Colonic mucosa (tissue), 4 donors: ENCODE data around the gene ADGRB3. TPM values are rescaled to one million over a fixed set of nuclear protein-coding genes. Genes with fewer than 3 reads are reported as not detected.
"Not testable (repeated sequence)": the region's sequence is repeated elsewhere in the genome, so short reads cannot be mapped to it uniquely, and the experiment has no call there.

Source experiments
- DNase-seq: peaks from one replicate; pipeline ENCODE4 v3.0.0-alpha.2; 2020
- H3K27ac ChIP-seq: fragments of 200-600 bp; one replicate; pipeline ENCODE4 v1.8.0; 2021
- H3K27me3 ChIP-seq: fragments of 200-600 bp; one replicate; pipeline ENCODE4 v1.8.0; 2021
- H3K36me3 ChIP-seq: fragments of 200-600 bp; one replicate; pipeline ENCODE4 v1.8.0; 2021
- H3K4me1 ChIP-seq: fragments of 200-600 bp; one replicate; pipeline ENCODE4 v1.8.0; 2021; ENCODE audit warnings: mild to moderate bottlenecking
- H3K4me3 ChIP-seq: fragments of 200-600 bp; one replicate; pipeline ENCODE4 v1.8.0; 2021
- H3K9ac ChIP-seq, 2 donors: one replicate each; pipeline ENCODE4 v1.7.0; 2013; ENCODE audit warnings: control low read depth in 2 of 2, low read depth in 2 of 2, low read length in 2 of 2
- H3K9me3 ChIP-seq: fragments of 200-600 bp; one replicate; pipeline ENCODE4 v1.8.0; 2021
- intact Hi-C: fragments of 100-400 bp; cut with DNase I; formaldehyde crosslinking; loops from one replicate; pipeline ENCODE4 v1.14.1; 2022
- total RNA-seq, 2 donors: library from RNA; stranded (reverse); fragmentation: NEBNext Ultra II Directional in 1 of 2; extraction: Animal tissue kit (Norgen Biotek cat#: 25700) in 1 of 2; gene quantifications; one replicate each; pipeline ENCODE4 v1.2.1, GENCODE V29; 2021
- TF ChIP-seq, protein P1 (sequence below): fragments of 200-600 bp; IDR thresholded peaks from one replicate; pipeline ENCODE4 v1.8.0; 2022; ENCODE audit warnings: antibody characterized with exemption, mild to moderate bottlenecking
- donor health status: healthy.
- donor health status: DM: no; HTN: no; CAD: no.
- donor health status: DM: no; HTN: no; CAD: no.

The ADGRB3 gene
- total RNA-seq, 2 donors from 2014 or later = 0.42 to 0.98 TPM

DNA sequence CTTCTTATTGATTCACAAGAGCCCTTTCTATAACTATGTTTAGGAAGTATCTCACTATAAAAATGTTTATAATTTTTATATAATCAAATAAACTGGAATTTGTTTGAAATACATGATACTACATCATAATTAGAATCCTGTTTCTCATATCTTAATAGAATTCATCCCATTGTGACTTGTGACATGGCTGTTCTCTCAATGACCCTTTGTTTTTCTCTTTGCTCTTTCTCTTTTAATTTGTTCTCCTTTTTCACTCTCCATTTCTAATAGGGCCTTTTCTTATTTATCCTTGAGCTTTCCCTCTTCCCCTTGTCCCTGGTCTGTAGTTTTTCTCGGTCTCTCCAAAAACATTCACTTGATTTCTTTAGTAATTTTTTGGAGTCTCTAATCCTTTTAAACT is 111.3 kb downstream of the ADGRB3 start:
- no peaks in the 10 kb centered on the region for H3K27me3 ChIP-seq
- TF ChIP-seq, protein P1, sequence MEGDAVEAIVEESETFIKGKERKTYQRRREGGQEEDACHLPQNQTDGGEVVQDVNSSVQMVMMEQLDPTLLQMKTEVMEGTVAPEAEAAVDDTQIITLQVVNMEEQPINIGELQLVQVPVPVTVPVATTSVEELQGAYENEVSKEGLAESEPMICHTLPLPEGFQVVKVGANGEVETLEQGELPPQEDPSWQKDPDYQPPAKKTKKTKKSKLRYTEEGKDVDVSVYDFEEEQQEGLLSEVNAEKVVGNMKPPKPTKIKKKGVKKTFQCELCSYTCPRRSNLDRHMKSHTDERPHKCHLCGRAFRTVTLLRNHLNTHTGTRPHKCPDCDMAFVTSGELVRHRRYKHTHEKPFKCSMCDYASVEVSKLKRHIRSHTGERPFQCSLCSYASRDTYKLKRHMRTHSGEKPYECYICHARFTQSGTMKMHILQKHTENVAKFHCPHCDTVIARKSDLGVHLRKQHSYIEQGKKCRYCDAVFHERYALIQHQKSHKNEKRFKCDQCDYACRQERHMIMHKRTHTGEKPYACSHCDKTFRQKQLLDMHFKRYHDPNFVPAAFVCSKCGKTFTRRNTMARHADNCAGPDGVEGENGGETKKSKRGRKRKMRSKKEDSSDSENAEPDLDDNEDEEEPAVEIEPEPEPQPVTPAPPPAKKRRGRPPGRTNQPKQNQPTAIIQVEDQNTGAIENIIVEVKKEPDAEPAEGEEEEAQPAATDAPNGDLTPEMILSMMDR = no peak
- no peaks in the 10 kb centered on the region for H3K9me3 ChIP-seq
- H3K36me3 ChIP-seq = no peaks in the 10 kb centered on the region
- no peaks in the 10 kb centered on the region for H3K4me1 ChIP-seq
- no peak overlapping the region for H3K27ac ChIP-seq
- intact Hi-C loops = no loop called here
- no peak for DNase-seq
- no peak overlapping the region for H3K9ac ChIP-seq
- H3K4me3 ChIP-seq = no peak overlapping the region

DNA sequence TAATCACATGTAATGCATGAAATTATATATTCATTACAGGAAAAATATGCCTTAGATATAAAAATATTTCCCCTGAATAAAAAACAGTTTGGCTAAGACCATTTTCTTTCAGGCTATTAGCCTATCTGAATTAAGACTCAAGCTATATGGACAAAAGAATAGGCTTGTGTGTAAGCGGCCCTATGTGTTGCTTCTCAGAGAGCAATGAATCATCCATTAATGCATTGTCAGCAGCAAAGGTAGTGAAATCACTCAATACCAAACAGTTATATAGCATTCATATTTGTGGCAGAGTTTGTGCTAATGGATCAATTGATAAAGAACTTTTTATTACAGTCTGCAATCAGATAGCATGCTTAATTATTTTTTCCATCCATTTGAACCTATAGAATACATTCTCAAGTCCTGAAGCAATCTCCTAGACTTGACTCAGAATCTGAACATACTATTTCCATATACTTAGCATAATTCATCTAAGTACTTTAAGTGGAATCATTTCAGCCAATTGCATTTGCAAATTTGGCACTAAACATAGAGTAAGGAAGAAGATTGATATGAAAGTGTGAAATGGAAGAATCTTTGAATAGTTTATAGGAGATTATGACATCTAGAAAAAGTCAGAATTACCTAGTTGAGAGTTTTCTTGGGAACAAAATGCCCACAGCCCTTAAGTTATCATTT is 112.2 kb downstream of the ADGRB3 start:
- TF ChIP-seq, protein P1 = no peak
- Histone ChIP-seq H3K27me3 (no peaks in the 10 kb centered on the region), H3K4me3 (no peak overlapping the region), H3K9me3 (no peaks in the 10 kb centered on the region), H3K9ac (no peak overlapping the region), H3K27ac (no peak overlapping the region), H3K36me3 (no peaks in the 10 kb centered on the region), H3K4me1 (no peaks in the 10 kb centered on the region)
- no peak for DNase-seq
- intact Hi-C loops = no loop called here

DNA sequence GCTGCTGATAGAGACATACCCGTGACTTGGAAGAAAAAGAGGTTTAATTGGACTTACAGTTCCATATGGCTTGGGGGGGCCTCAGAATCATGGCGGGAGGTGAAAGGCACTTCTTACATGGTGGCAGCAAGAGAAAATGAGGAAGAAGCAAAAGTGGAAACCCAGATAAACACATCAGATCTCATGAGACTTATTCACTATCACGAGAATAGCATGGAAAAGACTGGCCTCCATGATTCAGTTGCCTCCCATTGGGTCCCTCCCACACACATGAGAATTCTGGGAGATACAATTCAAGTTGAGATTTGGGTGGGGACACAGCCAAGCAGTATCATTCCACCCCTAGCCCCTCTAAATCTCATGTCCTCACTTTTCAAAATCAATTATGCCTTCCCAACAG is 112.8 kb downstream of the ADGRB3 start:
- H3K9ac ChIP-seq, intact Hi-C loops: not testable (repeated sequence)

DNA sequence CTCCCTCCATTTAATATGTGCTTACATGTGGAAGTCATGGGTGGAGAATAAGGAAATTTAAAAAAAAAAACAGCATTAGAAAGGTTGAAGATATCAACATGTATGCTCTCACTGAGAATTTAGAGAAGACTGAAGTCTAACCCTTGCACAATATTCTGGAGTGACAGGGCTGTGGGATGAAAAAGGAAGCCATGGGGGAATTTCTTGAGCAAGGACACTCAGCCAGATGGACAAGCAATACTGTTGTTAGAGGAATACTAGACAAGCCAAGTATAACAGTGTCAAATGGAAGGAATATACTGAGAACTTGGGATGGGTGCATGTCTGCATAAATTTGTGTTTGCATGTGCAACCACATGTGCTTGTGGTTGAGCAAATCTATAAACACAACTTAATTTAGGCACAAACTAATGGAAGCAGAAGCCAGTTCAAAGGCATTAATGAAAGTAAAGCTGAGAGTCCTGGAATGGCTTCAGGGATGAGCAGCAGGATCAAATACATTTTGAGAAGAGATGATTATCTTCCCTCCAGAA is 119.7 kb downstream of the ADGRB3 start:
- H3K9ac ChIP-seq = no peak overlapping the region
- no peaks in the 10 kb centered on the region for H3K27me3 ChIP-seq
- DNase-seq = no peak
- H3K36me3 ChIP-seq = no peaks in the 10 kb centered on the region
- H3K4me1 ChIP-seq = no peaks in the 10 kb centered on the region
- intact Hi-C loops = no loop called here
- H3K27ac ChIP-seq = no peak overlapping the region
- H3K4me3 ChIP-seq = no peak overlapping the region
- no peaks in the 10 kb centered on the region for H3K9me3 ChIP-seq
- TF ChIP-seq, protein P1 = no peak

More for the DNA sequence above, 112.8 kb downstream of the ADGRB3 start:
- H3K4me3 ChIP-seq, H3K27ac ChIP-seq, DNase-seq, H3K27me3 ChIP-seq, H3K9me3 ChIP-seq, H3K4me1 ChIP-seq, H3K36me3 ChIP-seq: not testable (repeated sequence)

DNA sequence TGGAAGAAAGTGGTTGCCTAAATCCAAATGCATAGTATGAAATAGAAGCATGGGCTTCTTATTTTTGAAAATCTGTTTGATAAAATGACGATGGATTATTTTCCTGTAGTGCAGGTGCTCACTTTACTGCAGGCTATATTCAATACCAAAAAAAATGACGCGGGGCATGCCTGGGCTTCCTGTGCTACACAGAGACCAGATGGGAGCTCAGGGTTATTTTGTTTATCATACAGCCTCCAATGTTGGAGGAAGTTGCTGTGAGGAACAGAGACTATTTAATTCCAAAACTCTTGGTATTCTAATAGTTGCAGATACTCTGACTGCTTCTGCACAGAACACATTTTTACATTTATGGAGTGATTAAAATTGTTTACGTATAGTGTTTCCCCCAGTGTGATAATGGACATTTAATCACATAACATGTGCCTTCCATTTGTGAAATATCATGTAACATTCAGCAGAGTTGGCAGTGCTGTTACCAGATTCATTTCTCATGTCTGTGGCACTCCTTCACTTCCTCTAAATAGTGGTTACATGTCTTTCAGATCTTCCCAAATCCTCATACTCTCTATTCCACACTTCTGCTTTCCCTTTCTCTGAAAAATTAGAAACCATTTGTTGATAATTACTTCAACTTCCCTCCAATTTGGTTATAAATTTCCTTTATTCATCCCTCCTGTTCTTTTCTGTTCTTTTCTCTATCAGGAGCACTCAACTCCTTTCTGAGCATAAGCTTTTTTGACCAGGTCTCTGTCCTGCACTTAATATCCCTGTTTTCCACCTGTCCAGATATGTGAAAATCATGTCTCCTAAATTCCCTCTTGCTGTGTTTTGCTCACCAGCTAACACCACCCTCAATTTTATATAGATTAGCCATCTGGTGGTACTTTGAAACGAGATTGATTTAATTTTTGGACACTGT is 121.6 kb downstream of the ADGRB3 start:
- TF ChIP-seq, protein P1 = no peak
- H3K27ac ChIP-seq = no peak overlapping the region

More for the DNA sequence above, 121.6 kb downstream of the ADGRB3 start:
- no peaks in the 10 kb centered on the region for H3K36me3 ChIP-seq
- intact Hi-C loops = no loop called here
- no peak overlapping the region for H3K9ac ChIP-seq
- no peak for DNase-seq
- H3K4me3 ChIP-seq = no peak overlapping the region
- H3K4me1 ChIP-seq = no peaks in the 10 kb centered on the region
- no peaks in the 10 kb centered on the region for H3K27me3 ChIP-seq
- H3K9me3 ChIP-seq = no peaks in the 10 kb centered on the region
